Activated naive CD4-positive, alpha-beta T cell treated with anti-CD3 and anti-CD28 coated beads for 36 hours (primary cell): ENCODE data around the gene MIER1. TPM values are rescaled to one million over a fixed set of nuclear protein-coding genes. Genes with fewer than 3 reads are reported as not detected.

Experiments used
- CTCF ChIA-PET: fragments of 350-600 bp; sonication (Branson Sonifier 250); formaldehyde crosslinking; loops from one replicate; lab custom pipeline; 2021; ENCODE audit warnings: antibody characterized with exemption; lab: Charles Lee
- DNase-seq: peaks from one replicate; pipeline ENCODE4 v3.0.0-alpha.2; 2020
- H3K27ac Mint-ChIP-seq: one replicate; pipeline ENCODE4 v1.8.0; 2021; ENCODE audit warnings: mild to moderate bottlenecking, mixed read lengths
- H3K27me3 Mint-ChIP-seq: one replicate; pipeline ENCODE4 v1.8.0; 2021; ENCODE audit warnings: low read depth, mixed read lengths
- H3K36me3 Mint-ChIP-seq: one replicate; pipeline ENCODE4 v1.8.0; 2021; ENCODE audit warnings: low read depth, mixed read lengths
- H3K4me1 Mint-ChIP-seq: one replicate; pipeline ENCODE4 v1.8.0; 2021; ENCODE audit warnings: low read depth, mixed read lengths
- H3K4me3 Mint-ChIP-seq: one replicate; pipeline ENCODE4 v1.8.0; 2021; ENCODE audit warnings: mild to moderate bottlenecking, moderate library complexity, mixed read lengths
- H3K9me3 Mint-ChIP-seq: one replicate; pipeline ENCODE4 v1.8.0; 2021; ENCODE audit warnings: mixed read lengths
- intact Hi-C: fragments of 100-400 bp; cut with micrococcal nuclease; formaldehyde crosslinking; loops from one replicate; pipeline ENCODE4 v1.15.1; 2023
- total RNA-seq, 2 experiments: library from RNA; stranded (reverse); gene quantifications; one replicate each; pipeline ENCODE4 v1.2.3, GENCODE V29; 2021

Gene MIER1
- total RNA-seq, 2 experiments from 2014 or later = 56.5 to 58.3 TPM

- CTCF ChIA-PET = interaction anchor here (0.6 to 1.4 kb wide), 7 partner anchors 12 to 254 kb away, joined by 3 to 10 read pairs (median 3); no protein-coding TSS in a partner anchor
- Mint-ChIP-seq H3K4me3 (peak overlapping the region; percentile 30), H3K27ac (peak overlapping the region; percentile 87), H3K9me3 (no peaks in the 10 kb centered on the region), H3K27me3 (no peaks in the 10 kb centered on the region), H3K36me3 (peaks cover 41% of the 10 kb centered on the region), H3K4me1 (peaks cover 45% of the 10 kb centered on the region)
- no peak for DNase-seq
- intact Hi-C loops = loop anchor here (1.0 to 5.0 kb wide), 7 partner anchors 27 to 729 kb away; no protein-coding TSS in a partner anchor
Observed at GRCh38 chr1:66980745-66981367, 56.1 kb downstream of the MIER1 start.

GRCh38 chr1:66981679-66982078 is 56.9 kb downstream of the MIER1 start:
- DNase-seq = peak; percentile 71
- intact Hi-C loops = loop anchor here (1.0 to 5.0 kb wide), 7 partner anchors 27 to 729 kb away; no protein-coding TSS in a partner anchor
- Mint-ChIP-seq H3K36me3 (peaks cover 45% of the 10 kb centered on the region), H3K27ac (peak overlapping the region; percentile 87), H3K4me1 (peaks cover 50% of the 10 kb centered on the region), H3K27me3 (no peaks in the 10 kb centered on the region), H3K9me3 (no peaks in the 10 kb centered on the region), H3K4me3 (peak overlapping the region; percentile 51)
- CTCF ChIA-PET = interaction anchor here (0.6 to 1.4 kb wide), 8 partner anchors 11 to 467 kb away, joined by 3 to 10 read pairs (median 3); no protein-coding TSS in a partner anchor

- peak overlapping the region; percentile 59 for H3K27ac Mint-ChIP-seq
- H3K9me3 Mint-ChIP-seq = no peaks in the 10 kb centered on the region
- peaks cover 44% of the 10 kb centered on the region for H3K36me3 Mint-ChIP-seq
- CTCF ChIA-PET = interaction anchor here (1.1 to 1.2 kb wide), 2 partner anchors 14 to 161 kb away, joined by 3 to 5 read pairs; no protein-coding TSS in a partner anchor
- no peak for DNase-seq
- peaks cover 53% of the 10 kb centered on the region for H3K4me1 Mint-ChIP-seq
- H3K27me3 Mint-ChIP-seq = no peaks in the 10 kb centered on the region
- intact Hi-C loops = loop anchor here (5.0 kb wide), 4 partner anchors 330 to 730 kb away; no protein-coding TSS in a partner anchor
- H3K4me3 Mint-ChIP-seq = no peak overlapping the region
Observed at GRCh38 chr1:66982561-66983260, 57.9 kb downstream of the MIER1 start.

GRCh38 chr1:66984491-66984890 is 59.7 kb downstream of the MIER1 start:
- CTCF ChIA-PET = interaction anchor here (0.9 to 1.1 kb wide), 2 partner anchors 157 to 165 kb away, joined by 5 read pairs; no protein-coding TSS in a partner anchor
- Mint-ChIP-seq H3K27me3 (no peaks in the 10 kb centered on the region), H3K4me1 (peaks cover 54% of the 10 kb centered on the region), H3K36me3 (peaks cover 43% of the 10 kb centered on the region), H3K27ac (peak overlapping the region; percentile 82), H3K9me3 (no peaks in the 10 kb centered on the region), H3K4me3 (no peak overlapping the region)
- intact Hi-C loops = loop anchor here (5.0 kb wide), 4 partner anchors 328 to 732 kb away; no protein-coding TSS in a partner anchor
- no peak for DNase-seq

GRCh38 chr1:66985835-66986234 is 61.0 kb downstream of the MIER1 start:
- Mint-ChIP-seq H3K36me3 (peaks cover 44% of the 10 kb centered on the region), H3K27me3 (no peaks in the 10 kb centered on the region), H3K4me3 (no peak overlapping the region), H3K27ac (no peak overlapping the region), H3K4me1 (peaks cover 49% of the 10 kb centered on the region), H3K9me3 (no peaks in the 10 kb centered on the region)
- CTCF ChIA-PET = interaction anchor here (0.6 to 1.2 kb wide), 2 partner anchors 10 to 164 kb away, joined by 4 read pairs; no protein-coding TSS in a partner anchor
- intact Hi-C loops = no loop called here
- no peak for DNase-seq

GRCh38 chr1:66993076-66993475 is 68.3 kb downstream of the MIER1 start:
- no peak overlapping the region for H3K27ac Mint-ChIP-seq
- intact Hi-C loops = loop anchor here (10.0 kb wide), 1 partner anchor 692 kb away; the partner anchor contains the start of gene GADD45A
- H3K36me3 Mint-ChIP-seq = peaks cover 17% of the 10 kb centered on the region
- H3K4me3 Mint-ChIP-seq = no peak overlapping the region
- no peak for DNase-seq
- CTCF ChIA-PET = interaction anchor here (0.8 to 1.6 kb wide), 6 partner anchors 12 to 221 kb away, joined by 3 to 10 read pairs (median 3); no protein-coding TSS in a partner anchor
- H3K9me3 Mint-ChIP-seq = no peaks in the 10 kb centered on the region
- H3K4me1 Mint-ChIP-seq = peaks cover 10% of the 10 kb centered on the region
- H3K27me3 Mint-ChIP-seq = no peaks in the 10 kb centered on the region

- H3K4me3 Mint-ChIP-seq = no peak overlapping the region
- no peak overlapping the region for H3K27ac Mint-ChIP-seq
- H3K36me3 Mint-ChIP-seq = peaks cover 6% of the 10 kb centered on the region
- CTCF ChIA-PET = interaction anchor here (0.6 to 3.5 kb wide), 31 partner anchors 8 to 1053 kb away, joined by 3 to 73 read pairs (median 4); no protein-coding TSS in a partner anchor
- no peaks in the 10 kb centered on the region for H3K9me3 Mint-ChIP-seq
- H3K27me3 Mint-ChIP-seq = no peaks in the 10 kb centered on the region
- peak; percentile 89 for DNase-seq
- H3K4me1 Mint-ChIP-seq = peaks cover 26% of the 10 kb centered on the region
- intact Hi-C loops = loop anchor here (1.0 to 10.0 kb wide), 8 partner anchors 58 to 689 kb away; partner anchors contain the start of genes GADD45A and SLC35D1
Observed at GRCh38 chr1:66996018-66996682, 71.4 kb downstream of the MIER1 start.

GRCh38 chr1:66998972-66999371 is 74.2 kb downstream of the MIER1 start:
- Mint-ChIP-seq H3K4me3 (no peak overlapping the region), H3K27ac (peak overlapping the region; percentile 26), H3K4me1 (peaks cover 33% of the 10 kb centered on the region), H3K9me3 (no peaks in the 10 kb centered on the region), H3K36me3 (peaks cover 15% of the 10 kb centered on the region), H3K27me3 (no peaks in the 10 kb centered on the region)
- CTCF ChIA-PET = interaction anchor here (0.6 to 5.4 kb wide), 5 partner anchors 11 to 150 kb away, joined by 3 to 28 read pairs (median 3); no protein-coding TSS in a partner anchor
- intact Hi-C loops = loop anchor here (5.0 to 10.0 kb wide), 2 partner anchors 423 to 686 kb away; partner anchors contain the start of gene GADD45A
- DNase-seq = no peak

- Mint-ChIP-seq H3K9me3 (no peaks in the 10 kb centered on the region), H3K27ac (no peak overlapping the region), H3K4me3 (no peak overlapping the region), H3K27me3 (no peaks in the 10 kb centered on the region), H3K4me1 (peaks cover 33% of the 10 kb centered on the region), H3K36me3 (peaks cover 16% of the 10 kb centered on the region)
- intact Hi-C loops = loop anchor here (5.0 to 10.0 kb wide), 2 partner anchors 422 to 685 kb away; partner anchors contain the start of gene GADD45A
- DNase-seq = no peak
- CTCF ChIA-PET = interaction anchor here (0.6 to 5.4 kb wide), 7 partner anchors 11 to 233 kb away, joined by 3 to 28 read pairs (median 3); no protein-coding TSS in a partner anchor
Observed at GRCh38 chr1:66999640-67000400, 75.0 kb downstream of the MIER1 start.

GRCh38 chr1:67001682-67002425 is 77.1 kb downstream of the MIER1 start:
- Mint-ChIP-seq H3K27ac (peak overlapping the region; percentile 10), H3K9me3 (no peaks in the 10 kb centered on the region), H3K27me3 (no peaks in the 10 kb centered on the region), H3K36me3 (peaks cover 14% of the 10 kb centered on the region), H3K4me3 (no peak overlapping the region), H3K4me1 (peaks cover 26% of the 10 kb centered on the region)
- intact Hi-C loops = no loop called here
- DNase-seq = no peak
- CTCF ChIA-PET = interaction anchor here (0.5 to 5.4 kb wide), 5 partner anchors 58 to 210 kb away, joined by 3 to 28 read pairs (median 3); no protein-coding TSS in a partner anchor
